ENCODE results near the gene PPP4C.
"Not testable (repeated sequence)": the region's sequence is repeated elsewhere in the genome, so short reads cannot be mapped to it uniquely, and the experiment has no call there.

The PPP4C gene

DNA sequence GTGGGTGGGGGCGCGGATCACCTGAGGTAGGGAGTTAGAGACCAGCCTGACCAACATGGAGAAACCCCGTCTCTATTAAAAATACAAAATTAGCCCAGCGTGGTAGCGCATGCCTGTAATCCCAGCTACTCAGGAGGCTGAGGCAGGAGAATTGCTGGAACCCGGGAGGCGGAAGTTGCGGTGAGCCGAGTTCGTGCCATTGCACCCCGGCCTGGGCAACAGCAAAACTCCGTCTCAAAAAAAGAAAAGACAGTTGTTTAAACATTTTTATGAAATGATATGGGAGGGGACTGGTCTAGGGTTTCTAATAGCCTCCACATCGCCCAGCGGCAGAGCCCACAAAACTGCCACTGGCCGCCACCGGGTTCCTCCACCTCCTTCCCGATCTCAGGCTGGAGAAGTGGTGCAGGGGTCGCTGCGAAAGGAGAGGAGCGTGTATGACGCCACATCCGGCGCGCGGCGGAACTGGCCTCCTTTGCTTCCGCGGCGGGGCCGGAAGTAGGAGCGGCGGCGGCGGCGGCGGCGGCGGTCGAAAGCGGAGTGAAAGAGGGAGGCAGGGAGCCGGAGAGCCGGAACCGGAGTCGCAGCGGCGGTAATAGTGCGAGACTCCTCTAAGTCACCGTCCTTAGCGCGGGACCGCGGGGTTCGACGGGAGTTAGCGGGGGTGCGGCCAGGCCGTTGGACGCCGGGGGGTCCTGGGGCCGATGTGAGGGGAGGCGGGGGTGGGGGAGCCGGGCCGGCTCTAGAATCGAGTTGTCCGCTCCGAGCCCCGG, at the start of gene PPP4C:
TSS of gene PPP4C (plus strand) at position 492 of the 773 bp plus-strand sequence. CDS start 384 bp downstream, outside the sequence.
- peak; percentile 67 for DNase-seq (ENCODE audit: low read depth, low spot score)

DNA sequence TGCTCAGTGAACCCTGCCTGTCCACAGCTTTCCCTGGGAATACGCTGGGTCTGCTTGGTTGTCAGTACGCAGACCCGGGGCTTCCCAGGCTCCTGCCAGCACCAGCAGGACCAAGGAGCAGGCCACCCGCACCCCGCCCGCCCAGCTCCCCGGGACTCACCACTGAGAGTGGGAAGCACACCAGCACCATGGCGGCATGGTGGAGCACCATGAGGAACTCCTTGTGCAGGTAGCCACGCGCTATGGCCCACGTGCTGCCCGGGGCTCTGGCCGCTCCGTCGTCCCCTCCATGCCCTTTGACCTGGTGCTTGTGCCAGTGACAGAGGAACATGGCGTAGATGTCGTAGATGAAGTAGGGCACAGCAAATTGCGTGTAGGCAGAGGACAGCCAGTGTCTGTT, 49.3 kb upstream of the PPP4C start:
- no peak for DNase-seq (ENCODE audit: low read depth, low spot score)

DNA sequence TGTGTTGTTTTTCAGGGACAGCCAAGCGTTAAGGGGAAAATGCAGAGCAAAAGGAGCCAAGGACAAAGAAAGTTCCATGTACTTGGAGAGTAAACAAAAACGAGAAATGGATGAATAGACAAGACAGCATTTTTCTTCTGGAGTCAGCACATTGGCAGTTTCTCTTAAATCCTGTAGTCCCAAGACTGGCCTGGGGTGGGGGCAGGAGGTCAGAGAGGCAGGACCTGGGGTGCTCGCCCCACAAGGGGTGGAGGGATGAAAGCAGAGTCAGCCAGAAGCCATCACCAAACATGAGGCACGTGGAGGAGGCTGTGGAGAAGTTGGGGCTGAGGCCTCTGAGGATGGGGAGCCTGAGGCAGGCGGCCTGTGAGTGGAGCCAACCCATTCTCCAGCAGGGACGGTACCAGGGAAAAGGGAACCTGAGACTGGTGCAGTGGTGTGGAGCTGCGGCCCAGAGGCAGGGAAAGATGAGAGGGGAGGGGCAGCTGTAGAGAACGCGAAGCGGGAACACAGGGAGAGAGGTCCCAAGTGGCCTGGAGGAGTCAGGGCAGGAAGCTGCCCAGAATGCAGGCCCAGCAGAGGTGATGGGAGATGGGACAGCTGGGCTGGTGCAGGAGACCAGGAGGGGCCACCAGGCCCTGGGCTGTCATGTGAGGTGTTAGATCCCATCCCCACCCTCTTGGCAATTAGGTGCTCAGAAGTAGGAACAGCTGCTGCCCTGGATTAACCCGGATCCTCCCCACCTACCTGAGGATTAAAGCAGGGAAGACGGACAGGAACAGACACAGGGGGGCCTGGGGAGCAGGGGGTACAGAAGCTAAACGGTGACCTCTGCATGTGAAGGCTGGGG, 48.0 kb upstream of the PPP4C start:
- no peak for DNase-seq (ENCODE audit: low read depth, low spot score)

DNA sequence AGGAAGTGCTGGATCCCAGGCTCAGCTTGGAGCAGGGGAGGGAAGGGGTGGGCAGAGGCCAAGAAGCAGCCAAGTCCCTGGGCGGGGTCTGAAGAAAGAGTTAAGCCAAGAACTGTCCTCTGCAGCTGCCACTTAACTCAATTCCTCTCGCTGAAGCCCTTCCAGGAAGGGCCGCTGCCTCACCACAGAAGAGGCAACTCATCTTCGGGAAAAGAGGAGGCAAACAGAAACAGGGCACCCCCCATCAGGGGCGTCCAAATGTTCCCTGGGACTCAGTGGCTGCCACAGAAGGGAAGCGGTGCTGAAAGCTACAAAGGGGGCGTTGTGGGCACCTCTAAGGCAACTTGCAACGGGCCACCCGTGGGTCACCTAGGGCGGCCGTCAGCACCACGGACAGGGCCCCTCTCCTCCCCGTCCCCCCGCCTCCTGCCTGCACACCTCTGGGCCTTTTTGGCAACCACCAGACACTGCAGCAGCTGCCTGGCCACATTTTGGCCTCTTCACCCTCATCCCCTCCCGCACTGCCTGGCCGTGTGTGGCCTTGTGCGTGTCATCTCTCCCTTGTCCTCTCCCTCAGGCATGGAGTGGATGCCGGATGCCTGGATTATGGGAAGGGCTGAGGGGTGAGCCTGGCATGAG, 47.2 kb upstream of the PPP4C start:
- no peak for DNase-seq (ENCODE audit: low read depth, low spot score)

DNA sequence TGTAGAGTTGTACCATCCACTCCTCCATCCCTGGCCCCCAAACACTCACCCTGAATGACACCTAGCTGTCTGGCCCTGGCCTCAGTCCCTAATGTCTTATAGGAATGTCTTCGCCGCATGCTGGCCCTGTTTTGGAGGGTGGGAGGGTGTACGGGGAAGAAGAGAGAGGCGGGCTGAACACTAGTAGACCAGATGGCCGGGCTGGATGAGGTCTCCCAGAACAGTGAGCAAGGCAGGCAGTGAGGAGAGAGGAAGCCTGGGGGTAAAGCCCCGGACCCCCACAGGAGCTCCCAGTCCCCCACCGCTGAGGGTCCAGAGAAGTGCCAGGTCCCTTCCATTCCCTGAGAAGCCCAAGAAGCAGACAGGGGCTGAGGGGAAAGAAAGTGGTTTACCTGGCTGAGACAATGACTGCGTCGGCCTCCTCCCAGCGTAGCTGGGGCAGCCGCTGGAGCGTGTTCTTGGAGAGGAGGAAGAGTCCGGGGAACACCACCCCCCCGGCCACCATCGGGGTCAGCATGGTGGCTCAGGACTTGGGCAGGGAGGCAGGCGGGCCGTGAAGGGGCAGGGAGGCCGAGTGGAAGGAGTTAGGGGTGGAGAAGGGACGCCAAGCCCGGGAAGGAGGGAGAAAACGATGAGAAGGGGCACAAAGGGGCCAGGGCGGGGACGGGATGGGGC, 45.6 kb upstream of the PPP4C start:
- DNase-seq (ENCODE audit: low read depth, low spot score) = no peak

DNA sequence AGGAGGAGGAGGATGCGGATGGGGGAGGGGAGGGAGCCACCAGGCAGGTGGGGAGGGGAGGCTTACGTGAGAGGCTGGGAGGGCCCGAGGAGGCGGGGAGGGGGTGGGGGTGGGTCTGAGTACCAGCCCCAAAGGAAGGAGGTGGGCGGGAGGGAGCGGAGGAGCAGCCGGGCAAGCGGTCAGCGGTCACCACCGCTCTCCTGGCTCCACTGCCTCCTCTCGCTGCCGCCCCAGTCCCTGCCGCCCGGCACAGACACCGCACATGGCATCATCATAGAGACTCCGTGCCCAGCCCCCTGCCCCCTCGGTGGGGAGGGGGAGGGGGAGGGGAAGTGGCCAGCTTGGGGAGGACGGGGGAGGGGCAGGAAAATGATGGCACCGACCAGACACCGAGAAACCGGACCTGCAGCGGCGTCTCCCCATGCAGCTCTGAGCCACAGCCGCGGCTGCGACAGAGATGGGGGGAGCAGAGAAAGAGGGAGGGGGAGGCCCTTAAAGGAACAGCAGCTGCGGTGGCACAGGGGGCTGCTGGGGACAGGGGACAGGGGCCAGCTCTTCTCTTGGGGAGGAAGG, 44.9 kb upstream of the PPP4C start, which contains the start of gene TLCD3B:
TSS of gene TLCD3B (minus strand) at position 431 of the 573 bp plus-strand sequence. CDS start 744 bp downstream, outside the sequence.
- no peak for DNase-seq (ENCODE audit: low read depth, low spot score)

DNA sequence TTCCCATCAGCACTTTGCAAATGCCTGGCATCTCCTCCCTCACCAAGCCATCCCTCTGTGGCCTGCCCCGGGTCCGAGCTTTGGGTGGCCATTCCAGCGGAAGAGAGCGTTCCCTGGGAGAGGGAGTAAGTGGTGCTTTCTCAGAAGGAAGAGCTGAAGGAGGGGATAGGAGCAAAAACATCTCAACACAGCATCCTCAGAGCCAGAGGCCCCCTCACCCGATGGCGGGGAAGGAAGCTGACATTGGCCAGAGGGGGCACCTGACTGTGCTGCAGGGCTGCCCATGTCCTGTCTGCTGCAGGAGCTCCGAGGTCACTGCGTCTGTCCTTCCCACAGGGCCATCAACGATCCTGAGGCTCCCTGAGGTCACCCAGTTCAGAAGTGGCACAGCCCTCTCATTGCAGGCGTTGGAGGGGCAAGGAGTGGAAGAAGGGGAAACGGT, 44.3 kb upstream of the PPP4C start:
- no peak for DNase-seq (ENCODE audit: low read depth, low spot score)

DNA sequence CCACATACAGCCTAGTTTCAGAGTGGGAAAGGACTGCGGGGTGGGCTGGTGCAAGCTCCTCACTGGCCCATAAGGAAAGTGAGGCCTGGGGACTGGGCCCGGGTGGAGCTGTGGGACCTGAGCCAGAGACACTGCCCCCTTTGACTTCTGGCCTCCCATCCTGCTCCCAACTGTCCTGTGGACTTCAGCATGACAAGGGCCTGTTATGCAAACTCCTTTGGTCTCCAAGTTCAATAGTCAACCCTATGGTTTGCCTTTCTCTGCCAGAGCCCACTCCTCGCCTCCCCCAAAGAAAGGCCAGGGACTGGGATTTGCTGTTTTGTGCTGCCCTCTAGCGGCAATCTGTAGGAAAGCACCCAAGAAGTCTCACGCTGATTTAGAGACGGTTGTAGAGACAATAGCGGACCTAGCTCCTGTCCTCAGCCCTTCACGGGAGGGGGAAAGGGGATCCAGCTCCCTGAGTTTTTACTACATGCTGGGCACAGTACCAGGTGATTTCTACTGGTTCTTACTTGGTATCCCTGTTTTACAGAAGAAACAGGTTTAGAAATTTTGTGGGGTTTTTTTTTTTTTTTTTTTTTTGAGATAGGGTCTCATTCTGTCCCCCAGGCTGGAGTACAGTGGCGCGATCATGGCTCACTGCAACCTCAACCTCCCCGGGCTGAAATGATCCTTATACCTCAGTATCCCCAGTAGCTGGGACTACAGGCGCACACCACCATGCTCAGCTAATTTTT, 43.5 kb upstream of the PPP4C start:
- peak; percentile 39 for DNase-seq (ENCODE audit: low read depth, low spot score)

DNA sequence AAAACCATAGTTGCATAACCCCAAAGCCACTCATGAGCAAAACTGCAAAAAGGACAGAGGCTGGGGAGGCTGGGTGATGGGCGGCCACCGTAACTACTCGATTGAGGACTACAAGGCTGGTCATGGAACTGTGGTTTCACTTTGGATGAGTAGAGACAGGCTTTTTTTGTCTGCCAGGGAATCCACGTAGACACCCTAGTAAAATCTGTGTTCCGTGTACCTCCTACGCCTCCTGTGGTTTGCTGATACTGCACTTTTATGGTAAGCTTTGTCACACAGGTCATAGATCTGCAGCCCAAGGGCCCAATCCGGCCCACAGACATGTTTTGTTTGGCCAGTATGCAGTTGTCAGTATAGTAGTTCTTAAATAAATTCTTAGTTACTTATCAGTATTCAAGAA, 42.5 kb upstream of the PPP4C start:
- DNase-seq (ENCODE audit: low read depth, low spot score) = no peak

DNA sequence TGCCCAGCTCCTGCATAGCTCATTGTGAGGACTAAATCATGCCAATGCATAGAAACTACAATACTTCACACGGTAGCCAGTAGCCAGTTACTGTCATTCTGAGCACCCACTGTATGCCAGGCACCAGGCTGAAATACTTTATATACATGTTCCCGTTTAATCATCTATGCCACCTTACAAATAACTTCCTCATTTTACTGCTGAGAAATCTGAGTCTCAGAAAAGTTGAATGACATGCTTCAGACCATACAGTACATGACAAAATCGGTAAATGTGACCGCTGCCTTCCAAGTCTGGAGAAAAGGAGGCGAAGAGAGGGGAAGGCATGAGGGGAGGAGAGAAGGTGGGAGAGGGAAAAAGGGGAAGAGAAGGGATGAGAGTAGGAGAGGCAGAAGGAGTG, 35.6 kb upstream of the PPP4C start:
- no peak for DNase-seq (ENCODE audit: low read depth, low spot score)

DNA sequence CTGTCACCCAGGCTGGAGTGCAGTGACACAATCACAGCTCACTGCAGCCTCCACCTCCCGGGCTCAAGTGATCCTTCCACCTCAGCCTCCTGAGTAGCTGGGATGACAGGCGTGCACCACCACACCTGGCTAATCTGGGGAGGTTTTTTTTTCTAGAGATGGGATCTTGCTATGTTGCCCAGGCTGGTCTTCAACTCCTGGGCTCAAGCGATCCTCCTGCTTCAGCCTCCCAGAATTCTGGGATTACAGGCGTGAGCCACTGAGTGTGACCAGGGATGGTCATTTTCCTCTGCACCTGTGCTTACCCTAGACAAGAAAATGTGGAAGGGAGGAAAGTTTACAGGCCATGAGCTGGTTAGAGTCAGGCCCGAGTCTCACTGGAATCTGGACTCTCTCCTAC, 35.1 kb upstream of the PPP4C start:
- not testable (repeated sequence) for DNase-seq (ENCODE audit: low read depth, low spot score)

DNA sequence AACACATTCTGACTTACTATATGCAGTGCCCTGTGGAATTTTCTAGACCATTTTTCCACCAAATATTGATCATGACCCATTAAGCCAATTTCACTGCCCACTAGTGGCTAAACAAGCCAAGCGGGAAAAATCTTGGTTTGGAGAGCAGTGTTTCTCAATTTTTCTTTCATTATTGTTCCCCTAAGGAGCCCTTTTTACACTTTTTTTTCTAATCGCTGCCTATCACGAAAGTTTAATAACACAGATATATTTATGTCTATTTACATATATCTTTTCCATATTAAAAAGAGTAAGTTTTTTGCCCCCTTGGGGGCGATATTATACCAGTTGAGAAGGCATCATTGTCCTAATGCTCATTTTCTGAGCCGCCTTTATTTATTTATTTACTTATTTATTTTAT, 34.0 kb upstream of the PPP4C start:
- no peak for DNase-seq (ENCODE audit: low read depth, low spot score)

DNA sequence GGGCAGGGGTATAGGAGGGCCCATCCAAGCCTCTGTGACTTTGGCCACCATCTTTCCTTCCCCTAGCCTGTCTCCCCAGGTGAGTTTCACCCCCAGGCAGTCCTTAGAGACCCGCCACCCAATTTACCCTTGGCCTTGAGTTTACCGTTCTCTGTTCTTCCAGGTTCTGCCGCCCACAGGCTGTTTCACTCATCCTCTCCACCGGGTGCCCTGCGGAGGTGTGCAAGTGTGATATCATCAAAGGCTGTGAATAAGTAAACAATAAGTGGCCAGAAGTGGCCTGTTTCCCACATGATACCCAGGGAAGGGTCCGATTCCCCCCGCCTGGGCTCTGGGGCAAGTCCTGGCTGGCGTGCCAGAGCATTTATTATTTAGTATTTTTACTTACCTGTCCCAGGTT, 29.6 kb upstream of the PPP4C start:
- DNase-seq (ENCODE audit: low read depth, low spot score) = no peak

DNA sequence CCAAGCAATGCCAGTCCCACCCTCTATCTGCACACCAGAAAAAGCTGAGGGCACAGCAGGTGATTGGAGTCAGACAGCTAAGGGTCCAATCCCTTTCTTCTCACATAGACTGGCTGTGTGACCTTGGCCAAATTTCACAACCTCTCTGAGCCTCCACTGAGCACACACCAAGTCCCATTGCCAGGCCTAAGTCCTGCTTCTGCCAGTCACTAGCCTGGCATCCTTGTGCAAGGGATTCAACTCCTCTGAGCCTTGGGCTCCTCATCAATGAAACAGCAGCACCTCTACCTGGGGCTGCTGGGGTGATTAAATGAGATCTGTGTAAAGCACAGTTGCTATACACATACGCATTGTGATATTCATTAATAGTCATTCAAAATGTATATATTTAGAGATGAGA, 29.2 kb upstream of the PPP4C start:
- no peak for DNase-seq (ENCODE audit: low read depth, low spot score)

DNA sequence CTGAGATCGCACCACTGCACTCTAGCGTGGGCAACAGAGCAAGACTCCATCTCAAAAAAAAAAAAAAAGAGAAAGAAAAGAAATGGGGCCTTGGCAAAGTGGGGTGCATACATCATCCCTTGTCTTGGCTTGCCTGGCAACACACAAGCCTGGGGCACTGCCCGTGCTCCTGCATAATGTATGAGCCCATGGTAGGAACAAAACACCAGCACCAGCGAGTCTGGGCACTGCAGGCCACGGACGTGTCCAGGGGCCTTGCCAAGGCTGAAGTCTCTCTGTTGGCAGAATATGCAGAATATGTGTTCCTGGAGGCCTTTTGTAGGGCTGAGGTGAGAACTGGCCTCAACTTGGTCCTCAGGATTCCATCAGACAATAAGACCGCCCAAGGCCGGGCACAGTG, 25.9 kb upstream of the PPP4C start:
- no peak for DNase-seq (ENCODE audit: low read depth, low spot score)

DNA sequence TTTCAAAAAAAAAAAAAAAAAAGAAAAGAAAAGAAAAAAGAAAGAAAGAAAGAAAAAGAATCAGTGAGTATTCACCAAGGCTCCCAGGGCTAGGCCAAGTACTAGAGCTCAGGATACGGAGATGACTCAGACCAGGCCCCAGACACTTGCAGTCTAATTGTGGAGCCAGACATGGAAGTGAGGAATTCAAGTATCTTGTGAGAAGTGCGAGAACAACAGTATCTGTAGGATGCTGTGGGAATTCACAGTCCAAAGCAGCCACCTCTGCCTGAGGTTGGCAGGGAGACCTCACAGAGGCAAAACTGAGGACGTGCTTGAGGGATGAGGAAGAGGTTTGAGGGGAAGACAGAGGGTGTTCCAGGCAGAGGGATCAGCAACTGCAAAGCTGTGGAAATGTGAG, 24.3 kb upstream of the PPP4C start:
- no peak for DNase-seq (ENCODE audit: low read depth, low spot score)

DNA sequence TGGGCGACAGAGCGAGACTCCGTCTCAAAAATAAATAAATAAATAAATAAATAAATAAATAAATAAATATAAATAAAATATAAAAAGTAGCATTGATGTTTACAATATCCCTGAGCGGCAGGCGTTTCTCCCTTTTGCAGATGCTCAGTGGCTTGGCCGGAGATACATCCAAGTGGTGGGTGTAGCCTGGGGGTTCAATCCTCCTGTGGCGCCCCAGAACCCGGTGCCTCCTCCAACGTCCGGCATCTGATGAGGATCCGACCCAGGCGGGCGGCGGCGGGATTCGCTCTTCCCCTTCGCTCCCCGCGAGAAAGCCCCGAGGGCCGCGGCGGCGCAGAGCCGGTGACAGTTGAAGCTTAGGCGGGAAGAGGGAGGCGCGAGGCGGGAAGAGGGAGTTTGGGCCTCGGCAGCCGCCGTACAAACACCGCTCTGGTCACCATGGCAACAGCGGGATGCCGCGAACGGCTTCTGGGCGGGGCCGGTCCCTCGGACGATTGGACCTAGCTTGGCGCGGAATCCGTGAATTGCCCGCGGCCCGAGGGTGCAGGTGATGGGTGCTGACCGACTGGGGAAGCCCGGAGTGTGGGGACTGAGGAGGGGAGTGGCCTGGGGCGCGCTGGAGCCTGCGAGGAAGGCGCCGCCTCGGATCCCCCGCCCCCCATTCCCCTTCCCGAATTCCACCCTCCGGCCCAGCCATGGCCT, 23.0 kb upstream of the PPP4C start:
- DNase-seq (ENCODE audit: low read depth, low spot score) = peak; percentile 77

DNA sequence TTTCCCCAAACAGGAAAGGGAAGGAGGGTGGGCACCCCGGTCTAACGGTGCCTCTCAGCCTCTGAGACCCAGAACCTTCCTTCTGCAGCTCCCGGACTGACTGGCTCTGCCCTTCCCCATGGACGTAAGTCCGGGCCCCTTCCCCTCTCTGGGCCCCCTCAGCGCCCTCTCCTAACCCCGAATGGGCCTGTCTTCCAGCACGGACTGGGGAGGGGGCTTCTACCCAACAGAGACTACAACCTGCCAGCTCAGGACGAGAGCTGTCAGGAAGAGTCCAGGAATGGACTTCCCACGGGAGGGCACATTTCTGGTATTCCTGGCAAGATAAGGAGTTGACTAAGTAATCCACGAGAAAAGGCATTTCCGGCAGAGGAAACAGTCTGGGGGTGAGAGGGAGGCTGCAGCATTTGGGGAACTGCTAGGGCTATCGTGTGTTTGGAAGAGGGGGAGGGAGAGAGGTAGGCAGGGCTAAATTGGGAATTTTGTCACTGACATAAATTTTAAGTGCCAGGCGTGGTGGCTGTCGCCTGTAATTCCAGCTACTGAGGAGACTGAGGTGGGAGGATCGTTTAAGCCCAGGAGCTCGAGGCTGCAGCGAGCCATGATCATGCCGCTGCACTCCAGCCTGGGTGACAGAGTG, 22.3 kb upstream of the PPP4C start:
- no peak for DNase-seq (ENCODE audit: low read depth, low spot score)

DNA sequence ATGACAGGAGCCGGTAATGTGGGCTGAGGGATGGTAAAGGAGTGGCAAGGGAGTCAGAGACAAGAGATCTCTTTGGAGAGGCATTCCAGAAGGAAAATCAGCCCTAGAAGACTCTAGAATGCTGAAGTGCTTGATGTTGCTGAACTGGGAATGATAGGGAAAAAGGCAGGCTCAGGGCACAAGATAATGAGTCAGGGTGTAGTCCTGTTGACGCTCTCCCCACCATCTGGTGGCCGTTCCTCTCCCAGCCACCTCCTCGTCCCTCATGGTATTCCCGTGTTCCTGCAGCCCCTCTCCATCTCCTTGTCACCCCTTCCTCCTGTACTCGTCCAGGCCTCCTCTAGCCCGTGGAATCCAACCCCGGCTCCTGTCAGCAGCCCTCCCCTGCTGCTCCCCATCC, 21.3 kb upstream of the PPP4C start:
- DNase-seq (ENCODE audit: low read depth, low spot score) = no peak
